Stimulated activated CD4-positive, alpha-beta T cell treated with anti-CD3 and anti-CD28 coated beads, Interleukin-12 subunit alpha, Interleukin-12 subunit beta, amount 100 ng/mL, for 48 hours (primary cell): ENCODE measurements around the gene PPM1E.
"Not testable (repeated sequence)": the region's sequence is repeated elsewhere in the genome, so short reads cannot be mapped to it uniquely, and the experiment has no call there.

ENCODE experiments used
- DNase-seq, 3 donors: peaks; one replicate each; pipeline ENCODE4 v3.0.0-alpha.2; 2020; ENCODE audit warnings: low read depth in 2 of 3, low spot score in 1 of 3

PPM1E gene

DNA sequence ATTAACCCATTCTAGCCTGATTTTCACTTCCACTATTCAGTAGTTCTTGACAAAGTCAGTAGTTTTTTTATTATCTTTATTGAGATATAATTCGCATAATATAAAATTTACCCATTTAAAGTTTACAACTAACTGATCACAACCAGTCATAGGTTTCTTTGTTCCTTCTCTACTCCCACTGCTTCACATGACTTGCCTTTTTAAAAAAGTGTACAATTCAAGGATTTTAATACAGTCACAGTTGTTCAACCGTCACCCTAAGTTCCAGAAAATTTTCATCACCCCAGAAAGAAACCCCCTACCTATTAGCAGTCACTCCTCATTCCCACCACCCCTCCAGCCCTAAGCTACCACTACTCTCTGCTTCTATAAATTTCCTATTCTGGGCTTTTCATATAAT lies 188.5 kb downstream of the PPM1E start:
- DNase-seq: no peak

GRCh38 chr17:58947411-58947810 lies 191.8 kb downstream of the PPM1E start:
- no peak for DNase-seq

DNA sequence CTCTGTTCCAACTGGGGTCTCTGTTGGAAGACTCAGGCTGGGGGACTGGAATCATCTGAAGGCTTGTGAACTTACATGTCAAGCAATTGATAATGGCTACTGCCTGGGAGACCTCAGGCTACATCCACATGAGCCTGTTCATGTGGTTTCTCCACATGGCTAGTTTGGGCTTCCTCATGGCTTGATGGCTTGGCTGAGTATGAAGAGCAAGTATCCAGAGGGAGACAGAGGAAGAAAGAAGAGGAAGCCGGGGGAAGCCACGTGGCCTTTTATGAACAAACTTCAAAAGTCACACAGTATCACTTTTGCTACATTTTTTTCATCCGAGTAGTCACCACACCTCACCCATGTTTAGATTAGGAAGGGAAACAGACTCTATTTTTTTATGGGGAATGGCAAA lies 192.2 kb downstream of the PPM1E start:
- no peak for DNase-seq

DNA sequence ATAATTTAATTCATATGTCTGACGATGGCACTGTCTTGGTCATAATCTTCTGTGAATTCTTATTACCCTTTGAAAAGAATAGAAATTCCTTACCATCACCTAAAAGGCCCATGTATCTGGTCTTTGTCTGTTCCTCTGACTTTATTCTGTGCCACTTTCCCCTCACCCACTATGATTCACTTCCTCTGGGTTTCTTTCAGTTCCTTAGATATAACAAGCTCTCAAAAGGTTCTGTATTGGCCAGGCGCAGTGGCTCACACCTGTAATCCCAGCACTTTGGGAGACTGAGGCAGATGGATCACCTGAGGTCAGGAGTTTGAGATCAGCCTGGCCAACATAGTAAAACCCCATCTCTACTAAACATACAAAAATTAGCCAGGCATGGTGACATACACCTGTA lies 198.7 kb downstream of the PPM1E start:
- DNase-seq: not testable (repeated sequence)

GRCh38 chr17:58956997-58957724 lies 201.5 kb downstream of the PPM1E start:
- DNase-seq: no peak

DNA sequence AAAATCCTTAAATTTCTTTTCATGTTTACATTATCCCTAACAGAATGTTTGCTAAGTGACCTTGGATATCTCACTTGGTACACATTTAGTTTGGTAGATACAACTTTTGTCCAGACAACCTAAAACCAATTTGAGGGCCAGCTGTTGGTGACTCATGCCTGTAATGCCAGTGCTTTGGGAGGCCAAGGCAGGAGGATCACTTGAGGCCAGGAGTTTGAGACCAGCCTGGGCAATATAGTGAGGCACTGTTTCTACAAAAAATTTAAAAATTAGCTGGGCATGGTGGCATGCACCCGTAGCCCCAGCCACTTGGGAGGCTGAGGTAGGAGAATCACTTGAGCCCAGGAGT lies 202.0 kb downstream of the PPM1E start:
- DNase-seq: not testable (repeated sequence)

DNA sequence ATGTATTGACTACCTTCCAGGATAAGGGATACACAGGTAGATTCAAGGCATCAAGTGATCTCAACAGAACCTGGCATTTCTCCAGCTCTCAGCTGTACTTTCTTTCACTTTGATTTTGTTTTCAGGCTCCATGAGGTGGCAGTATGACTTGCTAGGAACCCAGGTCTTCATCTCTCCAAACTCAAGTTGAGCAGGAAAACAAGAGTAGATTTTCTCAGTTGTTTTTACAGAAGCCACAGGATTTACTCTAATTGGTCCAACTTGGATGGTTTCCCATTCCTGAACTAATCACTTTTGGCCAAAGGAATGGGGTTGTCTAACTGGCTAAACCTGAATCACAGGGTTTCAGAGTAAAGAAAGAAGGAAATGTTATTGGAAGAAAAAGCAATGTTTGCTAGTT lies 204.4 kb downstream of the PPM1E start:
- DNase-seq: no peak

DNA sequence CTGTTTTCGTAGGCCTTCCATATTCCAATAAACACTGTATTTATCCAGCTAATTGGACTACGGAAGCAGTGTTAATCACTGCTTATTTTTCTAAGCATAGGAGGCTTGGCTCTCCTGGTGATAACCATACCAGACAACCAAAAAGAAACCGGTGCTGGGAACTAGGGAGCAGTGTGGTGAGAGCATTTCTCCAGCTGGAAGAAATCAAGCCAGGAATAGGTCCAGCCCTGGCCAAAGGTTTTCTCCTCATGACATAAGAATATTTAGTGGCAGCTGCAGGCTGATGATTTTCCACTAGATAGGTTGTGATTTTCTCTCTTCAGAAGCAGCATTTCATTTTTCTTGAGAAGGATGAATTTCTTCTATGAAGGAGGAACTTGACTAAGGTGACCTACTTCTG lies 209.6 kb downstream of the PPM1E start:
- no peak for DNase-seq

DNA sequence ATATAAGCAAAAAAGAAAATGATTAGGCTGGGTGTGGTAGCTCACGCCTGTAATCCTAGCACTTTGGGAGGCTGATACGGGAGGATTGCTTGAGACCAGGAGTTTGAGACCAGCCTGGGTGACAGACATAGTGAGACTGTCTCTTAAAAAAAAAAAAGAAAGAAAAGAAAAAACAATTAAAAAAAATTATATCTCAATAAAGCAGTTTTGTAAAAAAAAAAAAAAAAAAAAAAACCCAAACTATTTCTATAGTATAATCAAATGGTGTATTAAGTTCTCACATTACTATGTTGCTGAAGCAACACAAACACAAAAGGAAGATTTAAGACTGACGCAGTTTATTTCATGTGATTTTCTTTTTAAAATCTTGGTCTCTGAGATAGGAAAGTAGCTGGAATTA lies 210.6 kb downstream of the PPM1E start:
- DNase-seq: no peak

DNA sequence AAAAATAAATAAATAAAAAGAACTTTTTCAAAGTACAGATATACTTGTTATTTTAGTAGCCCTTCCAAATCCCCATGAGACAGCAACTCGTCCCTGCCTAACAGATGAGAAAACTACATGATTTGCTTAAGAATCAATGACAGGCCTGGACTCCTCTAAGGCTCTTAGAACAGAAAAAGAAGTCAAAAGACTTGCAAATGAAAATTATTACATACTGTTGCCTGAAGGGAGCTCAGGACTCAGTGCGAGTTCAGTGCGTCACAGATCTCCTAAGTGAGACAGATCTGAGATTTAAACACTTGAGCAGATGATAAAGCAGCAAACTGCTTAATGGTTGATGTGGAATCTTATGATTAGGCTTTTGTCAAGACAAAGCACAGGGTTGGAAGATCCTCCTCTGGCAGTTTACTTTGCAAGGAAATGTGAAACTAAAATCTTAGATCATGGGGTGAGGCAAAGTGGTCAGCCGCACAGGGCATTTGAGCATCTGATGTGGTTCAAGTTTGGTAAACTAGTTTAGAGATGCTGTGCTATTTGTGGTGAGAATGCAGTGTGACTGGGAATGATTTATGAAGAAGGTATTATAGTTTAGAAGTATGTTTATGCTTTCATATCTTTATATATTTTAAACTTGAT lies 212.9 kb downstream of the PPM1E start:
- no peak for DNase-seq

DNA sequence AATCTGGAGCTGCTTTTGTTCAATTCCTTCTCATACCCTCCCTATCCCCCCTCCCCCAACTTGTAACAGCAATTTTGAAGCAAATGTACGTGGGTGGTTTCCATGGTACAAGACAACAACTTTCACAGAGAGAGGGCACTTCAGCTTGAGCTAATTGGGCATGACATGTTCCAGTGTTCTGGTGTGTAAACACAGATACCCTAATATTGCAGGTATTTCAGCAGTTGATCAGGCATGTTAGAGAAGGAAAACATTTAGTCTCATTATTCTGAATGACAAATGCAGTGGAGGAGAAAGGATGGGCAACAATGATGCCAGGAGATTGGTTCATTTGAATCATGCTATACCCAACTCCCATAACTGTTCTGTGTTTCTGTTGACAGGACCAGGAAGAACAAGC lies 213.5 kb downstream of the PPM1E start:
- DNase-seq: no peak

DNA sequence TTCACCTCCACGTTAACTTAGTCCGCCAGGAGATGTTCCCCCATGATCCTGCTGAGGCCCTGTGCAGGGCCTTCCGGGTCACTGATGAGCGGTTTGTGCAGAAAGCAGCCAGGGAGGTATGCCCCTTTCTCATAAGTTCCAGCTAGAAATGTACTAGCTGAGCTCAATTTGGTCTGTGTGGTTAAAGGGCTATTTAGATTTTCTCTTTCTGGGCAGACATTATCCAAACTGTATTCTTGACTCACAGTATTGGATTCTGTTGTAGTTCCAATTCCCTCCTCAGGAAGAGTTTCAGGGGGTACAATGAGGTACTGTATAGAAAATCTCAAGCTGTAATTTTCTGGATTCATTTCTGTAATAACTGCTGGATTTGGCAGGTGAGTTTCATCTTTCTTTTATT lies 214.0 kb downstream of the PPM1E start:
- no peak for DNase-seq

DNA sequence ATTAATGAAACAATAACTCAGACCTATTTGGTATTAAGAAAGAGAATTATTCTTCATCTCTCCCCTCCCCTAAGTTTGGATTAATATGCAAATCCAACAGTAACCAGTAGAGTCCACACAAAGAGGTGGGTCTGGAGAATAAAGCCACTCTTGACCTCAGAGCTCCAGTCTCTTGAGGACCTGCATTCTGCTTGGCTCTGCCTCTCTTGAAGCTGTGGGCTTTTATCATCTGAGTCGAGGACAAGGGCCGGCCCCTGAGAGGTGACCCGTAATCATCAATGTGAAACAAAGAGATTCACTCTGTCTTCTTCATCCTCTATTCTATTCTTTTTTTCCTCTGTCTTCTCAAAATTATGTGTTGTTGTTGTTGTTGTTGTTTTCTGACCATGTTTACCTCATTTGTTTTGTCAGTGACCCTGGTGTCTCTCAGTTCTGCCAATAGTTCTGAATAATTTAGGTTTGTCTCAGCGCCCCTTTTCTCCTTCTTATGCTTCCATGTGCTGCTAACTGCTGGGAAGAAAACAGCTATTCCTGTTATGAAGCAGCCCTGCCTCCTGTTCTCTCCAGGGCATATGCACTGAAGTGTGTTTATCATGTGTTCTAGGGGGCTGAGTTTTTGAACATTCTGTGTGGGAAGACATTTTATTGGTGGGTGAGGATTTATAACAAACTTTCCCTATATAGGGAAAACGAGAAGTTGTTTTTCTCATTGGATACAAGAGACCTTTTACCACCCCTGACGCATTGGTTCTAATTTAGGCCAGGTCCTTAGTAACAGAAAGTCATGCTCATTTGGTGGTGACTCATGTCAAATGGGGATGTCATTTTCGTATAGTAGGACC lies 215.2 kb downstream of the PPM1E start:
- DNase-seq: no peak

GRCh38 chr17:58974354-58974753 lies 218.7 kb downstream of the PPM1E start:
- DNase-seq: no peak

- no peak for DNase-seq
Observed at GRCh38 chr17:58976541-58976940, 220.9 kb downstream of the PPM1E start.

DNA sequence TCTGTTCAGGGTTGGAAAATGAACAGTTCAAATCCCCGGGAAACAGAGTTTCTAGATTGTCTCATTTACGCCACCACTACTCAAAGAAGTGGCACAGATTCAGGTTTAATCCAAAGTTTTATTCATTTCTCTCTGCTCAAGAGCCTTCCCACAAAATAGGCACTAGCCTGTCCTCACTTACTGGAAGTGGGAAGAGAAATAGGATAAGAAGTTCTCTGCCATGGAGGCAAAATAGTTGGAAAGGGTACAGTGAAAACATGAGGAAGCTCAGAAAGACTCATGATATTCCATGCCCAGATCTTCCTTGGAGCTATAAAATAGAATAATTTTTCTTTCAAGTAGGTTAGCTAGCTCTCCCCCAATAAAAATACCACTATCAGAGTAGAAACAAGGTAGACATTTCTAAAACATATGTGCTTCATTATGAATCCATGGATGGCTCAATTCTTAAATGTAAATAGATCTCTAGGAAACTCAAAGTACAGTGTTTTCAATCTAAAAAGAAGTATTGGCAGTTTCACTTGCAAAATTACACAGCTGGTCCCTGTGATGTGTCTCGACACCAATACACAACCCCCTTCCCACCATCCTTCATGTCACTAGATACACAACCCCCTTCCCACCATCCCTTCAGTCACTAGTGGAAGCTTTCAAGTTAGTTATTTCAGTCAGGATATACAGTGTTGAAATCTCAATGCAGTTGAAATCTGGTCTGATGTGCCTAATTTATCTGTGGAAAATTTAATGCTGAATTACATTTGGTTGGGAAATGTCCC lies 225.2 kb downstream of the PPM1E start:
- DNase-seq: no peak

- no peak for DNase-seq
Observed at GRCh38 chr17:58982626-58983025, 227.0 kb downstream of the PPM1E start.

GRCh38 chr17:58985367-58985766 lies 229.7 kb downstream of the PPM1E start:
- DNase-seq: no peak

GRCh38 chr17:58985971-58986370 lies 230.3 kb downstream of the PPM1E start:
- DNase-seq: no peak

- DNase-seq: no peak
Observed at GRCh38 chr17:58989629-58990028, 234.0 kb downstream of the PPM1E start.

DNA sequence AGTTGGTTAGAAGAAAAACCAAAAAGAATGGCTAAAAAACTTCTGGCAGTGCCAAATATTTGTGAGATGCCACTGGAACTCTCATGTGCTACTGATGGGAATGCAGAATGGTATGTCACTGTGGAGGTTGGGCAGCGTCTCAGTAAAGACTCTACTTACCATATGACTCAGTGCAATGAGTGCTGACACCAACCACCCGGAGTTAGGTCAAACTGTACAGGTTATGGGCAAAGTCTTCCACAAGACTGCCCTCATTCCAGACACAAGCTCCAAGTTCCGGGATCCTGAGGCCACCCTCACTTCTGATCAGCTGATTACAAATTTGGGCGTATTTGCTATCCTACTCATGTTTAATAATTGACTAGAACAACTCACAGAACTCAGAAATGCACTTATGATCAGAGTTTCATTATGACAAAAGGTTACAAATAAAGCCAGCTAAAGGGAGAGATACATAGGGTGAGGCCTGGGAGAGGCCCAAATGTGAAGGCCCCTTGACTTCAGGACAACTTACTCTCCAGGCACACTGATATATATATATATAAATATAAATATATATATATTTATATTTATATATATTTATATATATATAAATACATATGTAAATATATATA lies 236.2 kb downstream of the PPM1E start:
- DNase-seq: no peak
